ENCODE data around the gene CCNL2.

The CCNL2 gene

GRCh38 chr1:1432951-1433803 is 34.0 kb upstream of the CCNL2 start:
- TF ChIP-seq, protein P1, sequence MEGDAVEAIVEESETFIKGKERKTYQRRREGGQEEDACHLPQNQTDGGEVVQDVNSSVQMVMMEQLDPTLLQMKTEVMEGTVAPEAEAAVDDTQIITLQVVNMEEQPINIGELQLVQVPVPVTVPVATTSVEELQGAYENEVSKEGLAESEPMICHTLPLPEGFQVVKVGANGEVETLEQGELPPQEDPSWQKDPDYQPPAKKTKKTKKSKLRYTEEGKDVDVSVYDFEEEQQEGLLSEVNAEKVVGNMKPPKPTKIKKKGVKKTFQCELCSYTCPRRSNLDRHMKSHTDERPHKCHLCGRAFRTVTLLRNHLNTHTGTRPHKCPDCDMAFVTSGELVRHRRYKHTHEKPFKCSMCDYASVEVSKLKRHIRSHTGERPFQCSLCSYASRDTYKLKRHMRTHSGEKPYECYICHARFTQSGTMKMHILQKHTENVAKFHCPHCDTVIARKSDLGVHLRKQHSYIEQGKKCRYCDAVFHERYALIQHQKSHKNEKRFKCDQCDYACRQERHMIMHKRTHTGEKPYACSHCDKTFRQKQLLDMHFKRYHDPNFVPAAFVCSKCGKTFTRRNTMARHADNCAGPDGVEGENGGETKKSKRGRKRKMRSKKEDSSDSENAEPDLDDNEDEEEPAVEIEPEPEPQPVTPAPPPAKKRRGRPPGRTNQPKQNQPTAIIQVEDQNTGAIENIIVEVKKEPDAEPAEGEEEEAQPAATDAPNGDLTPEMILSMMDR (IDR thresholded peaks at IDR 0.05; ENCODE audit: insufficient read depth, low read length, missing control alignments) = no peak
- no peak overlapping the region for H3K4me3 ChIP-seq (ENCODE audit: low read depth, low read length)
- CTCF ChIA-PET = interaction anchor here (1.6 to 2.3 kb wide), 2 partner anchors 8 to 9 kb away, joined by 4 to 8 read pairs; no protein-coding TSS in a partner anchor
- DNase-seq (ENCODE audit: low read depth, low spot score) = no peak
- POLR2A ChIA-PET = no interaction called here

DNA sequence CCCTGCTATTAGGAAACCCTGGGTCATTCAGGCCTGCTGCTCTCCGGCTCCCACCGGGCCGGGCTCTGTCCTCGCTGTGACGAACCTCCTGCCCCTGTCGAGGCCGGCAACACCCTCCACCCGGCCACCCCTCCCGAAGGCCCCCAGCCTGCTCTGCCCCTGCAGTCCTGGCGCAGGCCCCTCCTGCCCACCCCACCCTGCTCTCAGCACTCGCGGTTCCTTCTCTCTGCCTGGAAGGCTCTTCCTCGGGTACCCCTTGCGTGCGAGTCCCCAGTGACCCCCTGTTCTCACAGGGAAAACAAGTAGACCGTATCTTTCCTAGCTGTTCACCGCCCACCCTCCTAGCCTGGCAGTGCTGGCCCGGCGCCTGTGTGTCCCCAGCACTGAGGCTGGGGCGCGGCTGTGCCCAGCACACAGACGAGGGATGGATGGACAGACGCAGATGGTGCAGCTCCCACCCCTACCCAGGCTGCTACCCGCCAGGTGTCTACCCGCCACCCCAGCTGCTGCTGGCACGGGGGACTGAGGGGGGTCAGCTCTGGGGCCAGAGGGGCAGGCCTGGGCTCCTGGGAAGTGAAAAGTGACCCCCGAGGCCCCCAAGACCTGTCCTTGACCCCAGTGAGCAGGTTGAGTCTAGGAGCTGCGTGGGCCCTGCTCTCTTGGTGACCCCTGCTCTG is 33.3 kb upstream of the CCNL2 start:
- ChIA-PET POLR2A (interaction anchor here (0.6 kb wide), 1 partner anchor 129 kb away, joined by 3 read pairs; no protein-coding TSS in a partner anchor), CTCF (interaction anchor here (1.6 to 2.3 kb wide), 2 partner anchors 8 to 10 kb away, joined by 4 to 8 read pairs; no protein-coding TSS in a partner anchor)
- TF ChIP-seq, protein P1 (IDR thresholded peaks at IDR 0.05; ENCODE audit: insufficient read depth, low read length, missing control alignments) = no peak
- no peak for DNase-seq (ENCODE audit: low read depth, low spot score)
- H3K4me3 ChIP-seq (ENCODE audit: low read depth, low read length) = no peak overlapping the region

GRCh38 chr1:1431845-1432273 is 32.7 kb upstream of the CCNL2 start:
- POLR2A ChIA-PET = interaction anchor here (0.6 kb wide), 1 partner anchor 129 kb away, joined by 3 read pairs; no protein-coding TSS in a partner anchor
- CTCF ChIA-PET = interaction anchor here (1.6 to 2.3 kb wide), 2 partner anchors 9 to 11 kb away, joined by 4 to 8 read pairs; no protein-coding TSS in a partner anchor

GRCh38 chr1:1430992-1431844 is 32.1 kb upstream of the CCNL2 start:
- no peak overlapping the region for H3K4me3 ChIP-seq (ENCODE audit: low read depth, low read length)
- ChIA-PET POLR2A (no interaction called here), CTCF (interaction anchor here (0.5 to 2.9 kb wide), 5 partner anchors 9 to 39 kb away, joined by 3 to 22 read pairs (median 4); partner anchors contain the start of gene CCNL2)
- DNase-seq (ENCODE audit: low read depth, low spot score) = no peak
- TF ChIP-seq, protein P1 (IDR thresholded peaks at IDR 0.05; ENCODE audit: insufficient read depth, low read length, missing control alignments) = no peak

More at GRCh38 chr1:1431845-1432273, 32.7 kb upstream of the CCNL2 start:
- TF ChIP-seq, protein P1 (IDR thresholded peaks at IDR 0.05; ENCODE audit: insufficient read depth, low read length, missing control alignments) = no peak
- H3K4me3 ChIP-seq (ENCODE audit: low read depth, low read length) = no peak overlapping the region
- no peak for DNase-seq (ENCODE audit: low read depth, low spot score)

GRCh38 chr1:1430114-1430982 is 31.2 kb upstream of the CCNL2 start:
- TF ChIP-seq, protein P1 (IDR thresholded peaks at IDR 0.05; ENCODE audit: insufficient read depth, low read length, missing control alignments) = peak; percentile 29
- DNase-seq (ENCODE audit: low read depth, low spot score) = no peak
- no peak overlapping the region for H3K4me3 ChIP-seq (ENCODE audit: low read depth, low read length)
- CTCF ChIA-PET = interaction anchor here (0.5 to 2.9 kb wide), 4 partner anchors 10 to 38 kb away, joined by 3 to 22 read pairs (median 6); partner anchors contain the start of gene CCNL2
- POLR2A ChIA-PET = no interaction called here
